Measurements from ENCODE around the gene RASSF6.
"Not testable (repeated sequence)": the region's sequence is repeated elsewhere in the genome, so short reads cannot be mapped to it uniquely, and the experiment has no call there.

The RASSF6 gene

DNA sequence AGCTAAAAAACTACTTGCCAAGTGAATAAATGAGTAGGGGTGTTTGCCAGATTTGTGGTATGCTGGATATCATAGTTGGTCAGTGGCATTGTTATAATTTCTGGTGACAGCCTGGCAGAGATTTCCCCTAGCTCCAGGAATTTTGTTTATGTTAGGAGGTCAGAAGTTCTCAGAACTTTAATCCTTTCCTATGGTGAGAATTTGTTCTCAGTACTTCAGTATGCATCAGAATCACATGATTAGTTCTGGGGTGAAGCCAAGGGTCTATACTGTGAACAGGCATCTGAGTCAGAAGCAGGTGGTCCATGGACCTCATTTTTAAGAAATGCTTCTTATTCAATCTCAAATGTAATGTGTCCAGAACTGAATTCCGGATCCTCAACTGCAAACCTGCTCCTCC lies 10.5 kb downstream of the RASSF6 start:
- DNase-seq (ENCODE audit: low spot score) = no peak

GRCh38 chr4:73608689-73609594 lies 11.3 kb downstream of the RASSF6 start:
- DNase-seq (ENCODE audit: low spot score) = no peak

DNA sequence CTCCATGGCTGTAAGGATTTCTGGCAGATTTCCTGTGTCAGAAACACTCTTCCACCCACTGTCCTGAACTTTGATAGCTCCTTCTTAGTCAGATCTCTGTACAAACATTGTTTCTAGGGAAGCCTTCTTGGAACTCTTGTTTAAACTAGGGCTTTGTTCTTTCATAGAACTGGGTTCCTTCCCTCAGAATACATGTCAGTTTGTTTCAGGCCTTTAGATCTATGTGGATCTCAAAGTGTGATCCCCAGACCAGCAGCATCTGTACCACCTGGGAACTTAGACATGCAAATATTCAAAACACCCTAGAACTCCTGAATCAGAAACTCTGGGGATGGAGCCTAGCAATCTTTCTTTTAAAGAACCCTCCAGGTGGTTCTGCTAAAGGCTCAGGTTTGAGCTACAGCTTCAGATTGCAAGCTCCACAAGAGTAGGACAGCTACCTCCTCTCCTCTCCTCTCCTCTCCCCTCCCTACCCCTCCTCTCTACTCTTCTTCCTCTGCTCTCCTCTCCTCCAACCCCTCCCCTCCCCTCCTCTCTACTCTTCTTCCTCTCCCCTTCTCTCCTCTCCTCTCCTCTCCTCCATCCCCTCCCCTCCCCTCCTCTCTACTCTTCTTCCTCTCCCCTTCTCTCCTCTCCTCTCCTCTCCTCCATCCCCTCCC lies 12.7 kb downstream of the RASSF6 start:
- no peak for DNase-seq (ENCODE audit: low spot score)

DNA sequence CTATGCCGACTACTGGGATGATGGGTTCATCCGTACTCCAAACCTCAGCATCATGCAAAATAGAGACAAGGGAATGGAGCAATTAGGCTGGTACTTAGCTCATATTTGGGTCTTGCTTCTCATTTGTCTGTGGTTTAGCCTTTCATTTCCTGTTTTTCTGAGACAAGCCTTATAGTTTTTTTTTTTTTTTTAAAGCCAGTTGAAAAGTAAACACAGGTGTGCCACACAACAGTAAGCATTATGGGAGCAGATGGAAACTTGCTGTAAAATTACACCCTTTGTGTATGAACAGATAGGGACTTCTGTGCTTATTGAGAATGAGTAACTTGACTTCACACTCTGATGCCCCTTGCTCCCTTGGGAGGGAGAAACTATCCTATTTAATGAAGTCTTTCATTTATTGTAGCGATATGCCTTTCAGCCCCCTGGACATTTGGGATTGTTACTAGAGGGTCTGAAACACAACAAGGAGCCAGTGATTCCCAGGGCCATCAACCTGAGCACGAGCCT lies 13.7 kb downstream of the RASSF6 start:
- no peak for DNase-seq (ENCODE audit: low spot score)

GRCh38 chr4:73603854-73604584 lies 16.2 kb downstream of the RASSF6 start:
- DNase-seq (ENCODE audit: low spot score) = no peak

- no peak for DNase-seq (ENCODE audit: low spot score)
Measured at GRCh38 chr4:73603271-73603710, 16.9 kb downstream of the RASSF6 start.

GRCh38 chr4:73600954-73601353 lies 19.3 kb downstream of the RASSF6 start:
- DNase-seq (ENCODE audit: low spot score) = no peak

GRCh38 chr4:73599182-73599581 lies 21.1 kb downstream of the RASSF6 start:
- DNase-seq (ENCODE audit: low spot score) = no peak

- DNase-seq (ENCODE audit: low spot score) = no peak
Measured at GRCh38 chr4:73597594-73597993, 22.6 kb downstream of the RASSF6 start.

- not testable (repeated sequence) for DNase-seq (ENCODE audit: low spot score)
Measured at GRCh38 chr4:73597183-73597582, 23.1 kb downstream of the RASSF6 start.

GRCh38 chr4:73596001-73596400 lies 24.2 kb downstream of the RASSF6 start:
- DNase-seq (ENCODE audit: low spot score) = no peak

- no peak for DNase-seq (ENCODE audit: low spot score)
Measured at GRCh38 chr4:73593631-73594241, 26.5 kb downstream of the RASSF6 start.

- DNase-seq (ENCODE audit: low spot score) = no peak
Measured at GRCh38 chr4:73589887-73590801, 30.1 kb downstream of the RASSF6 start.

- no peak for DNase-seq (ENCODE audit: low spot score)
Measured at GRCh38 chr4:73589261-73589847, 30.9 kb downstream of the RASSF6 start.

DNA sequence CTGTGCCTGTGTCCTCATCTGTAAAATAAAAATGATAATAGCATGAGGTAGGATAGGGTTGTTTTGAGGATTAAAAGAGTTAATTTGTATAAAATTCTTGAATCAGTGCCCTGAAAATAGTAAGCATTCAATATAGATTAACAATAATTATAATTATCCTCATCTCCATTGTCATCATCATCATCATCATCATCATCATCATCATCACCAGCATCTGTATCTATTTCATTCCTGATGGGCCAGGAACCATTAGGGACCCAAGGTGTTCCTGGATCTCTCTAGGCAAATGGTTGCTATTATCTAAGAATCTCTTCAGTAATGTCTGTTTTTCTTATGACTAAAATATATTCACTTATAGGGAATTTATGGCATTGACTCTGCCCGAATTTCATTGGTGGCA lies 31.6 kb downstream of the RASSF6 start:
- no peak for DNase-seq (ENCODE audit: low spot score)

- no peak for DNase-seq (ENCODE audit: low spot score)
Measured at GRCh38 chr4:73586666-73587065, 33.6 kb downstream of the RASSF6 start.

DNA sequence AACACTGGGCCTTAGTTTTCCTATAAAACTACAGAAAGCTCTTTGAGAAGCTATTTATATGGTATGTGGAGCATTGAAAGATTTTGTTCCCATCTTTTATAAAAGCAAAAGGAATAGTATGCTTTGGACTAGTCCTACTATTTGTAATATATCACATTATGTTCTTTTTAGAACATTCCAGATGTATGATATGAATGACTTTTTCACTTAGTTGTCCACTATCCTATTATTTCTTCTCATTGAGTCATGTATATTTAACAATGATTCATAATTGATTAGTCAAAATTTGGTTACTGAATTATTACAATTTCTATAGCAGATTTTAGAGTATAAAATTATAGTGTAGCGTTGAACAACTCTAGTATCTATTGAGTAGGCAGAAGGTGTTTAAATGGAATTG lies 34.2 kb downstream of the RASSF6 start:
- no peak for DNase-seq (ENCODE audit: low spot score)

- DNase-seq (ENCODE audit: low spot score) = no peak
Measured at GRCh38 chr4:73585345-73585744, 34.9 kb downstream of the RASSF6 start.

GRCh38 chr4:73583666-73584065 lies 36.6 kb downstream of the RASSF6 start:
- DNase-seq (ENCODE audit: low spot score) = no peak

GRCh38 chr4:73577371-73577770 lies 42.9 kb downstream of the RASSF6 start:
- no peak for DNase-seq (ENCODE audit: low spot score)

DNA sequence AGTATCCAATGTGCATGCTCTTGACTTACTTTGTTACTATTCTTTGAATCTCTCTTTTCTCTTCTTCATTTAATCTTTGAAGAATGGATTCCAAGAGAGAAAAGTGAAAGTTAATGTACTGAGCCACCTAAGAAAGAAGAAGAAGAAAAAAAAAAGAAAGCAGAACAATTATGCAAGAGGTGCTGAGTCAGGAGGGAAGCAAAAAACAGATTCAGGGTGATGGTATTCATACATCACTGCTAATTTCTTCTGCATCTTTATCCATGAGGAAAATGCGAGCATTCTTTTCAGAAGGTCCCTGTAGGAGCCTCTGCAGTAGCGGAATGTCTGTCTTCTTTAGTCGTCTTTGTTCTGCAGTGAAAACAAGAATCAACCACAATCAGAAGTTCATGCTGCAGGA lies 43.9 kb downstream of the RASSF6 start:
- DNase-seq (ENCODE audit: low spot score) = no peak

Data from activated CD4-positive, alpha-beta T cell treated with anti-CD3 and anti-CD28 coated beads, Interleukin-2, Interleukin-4, amounts not matched to agents 100 ng/mL and 50 ng/mL, durations not matched to agents 16 hours and 8 hours (primary cell).